Trophoblast cell (in vitro differentiated cells and primary cell): Measurements from ENCODE around the gene TET1.
A peak's percentile ranks its signal among the peaks of the same experiment; 100 is the strongest.
"Not testable (repeated sequence)": the region's sequence is repeated elsewhere in the genome, so short reads cannot be mapped to it uniquely, and the experiment has no call there.

ENCODE experiments used
- DNase-seq, 2 donors: peaks; one replicate each; pipeline ENCODE4 v3.0.0-alpha.2; 2016
- H2AFZ ChIP-seq: 2 replicates; pipeline ENCODE4 v1.6.1; 2013; ENCODE audit warnings: low read length, moderate library complexity, mild to moderate bottlenecking; ENCODE audit not compliant: insufficient read depth, poor library complexity
- H2AK5ac ChIP-seq: 2 replicates; pipeline ENCODE4 v1.6.1; 2013; ENCODE audit warnings: mild to moderate bottlenecking, low read length
- H2BK120ac ChIP-seq: 2 replicates; pipeline ENCODE4 v1.6.1; 2013; ENCODE audit warnings: low read length, mild to moderate bottlenecking, moderate library complexity; ENCODE audit not compliant: insufficient read depth, poor library complexity
- H2BK12ac ChIP-seq: 2 replicates; pipeline ENCODE4 v1.6.1; 2013; ENCODE audit warnings: mild to moderate bottlenecking, low read length, moderate library complexity
- H2BK5ac ChIP-seq: 2 replicates; pipeline ENCODE4 v1.6.1; 2013; ENCODE audit warnings: low read length, low read depth, moderate library complexity, mild to moderate bottlenecking; ENCODE audit not compliant: poor library complexity
- H3K14ac ChIP-seq: 2 replicates; pipeline ENCODE4 v1.6.1; 2013; ENCODE audit warnings: mild to moderate bottlenecking, low read length
- H3K18ac ChIP-seq: 2 replicates; pipeline ENCODE4 v1.6.1; 2013; ENCODE audit warnings: mild to moderate bottlenecking, low read length
- H3K23ac ChIP-seq: 2 replicates; pipeline ENCODE4 v1.6.1; 2013; ENCODE audit warnings: low read length
- H3K27ac ChIP-seq: 2 replicates; pipeline ENCODE4 v1.5.1; 2013; ENCODE audit warnings: low read depth, mild to moderate bottlenecking, inconsistent platforms, low read length, moderate library complexity
- H3K27me3 ChIP-seq: 2 replicates; pipeline ENCODE4 v1.6.1; 2013; ENCODE audit warnings: inconsistent platforms, mild to moderate bottlenecking, low read length, moderate library complexity; ENCODE audit not compliant: insufficient read depth
- H3K36me3 ChIP-seq, 2 experiments: 1 replicate in 1 of 2; 2 replicates in 1 of 2; pipeline ENCODE4 v1.6.1; 2013; ENCODE audit warnings: low read length in 2 of 2, mild to moderate bottlenecking in 2 of 2, moderate library complexity in 1 of 2; ENCODE audit not compliant: insufficient read depth in 2 of 2, control insufficient read depth in 1 of 2
- H3K4ac ChIP-seq: 2 replicates; pipeline ENCODE4 v1.6.1; 2013; ENCODE audit warnings: low read depth, mild to moderate bottlenecking, low read length, moderate library complexity
- H3K4me1 ChIP-seq, 2 experiments: 1 replicate in 1 of 2; 2 replicates in 1 of 2; pipeline ENCODE4 v1.6.1; 2013; ENCODE audit warnings: low read length in 2 of 2, mild to moderate bottlenecking in 2 of 2, moderate library complexity in 1 of 2; ENCODE audit not compliant: insufficient read depth in 2 of 2, control insufficient read depth in 1 of 2
- H3K4me2 ChIP-seq: 2 replicates; pipeline ENCODE4 v1.6.1; 2013; ENCODE audit warnings: inconsistent platforms, mild to moderate bottlenecking, low read length, moderate library complexity
- H3K4me3 ChIP-seq: 2 replicates; pipeline ENCODE4 v1.5.1; 2013; ENCODE audit warnings: mild to moderate bottlenecking, low read depth, low read length, inconsistent platforms
- H3K79me1 ChIP-seq: one replicate; pipeline ENCODE4 v1.6.1; 2013; ENCODE audit warnings: low read length
- H3K79me2 ChIP-seq: 2 replicates; pipeline ENCODE4 v1.6.1; 2013; ENCODE audit warnings: low read length, mild to moderate bottlenecking; ENCODE audit not compliant: control insufficient read depth, insufficient read depth, poor library complexity
- H3K9ac ChIP-seq: 2 replicates; pipeline ENCODE4 v1.6.1; 2013; ENCODE audit warnings: mild to moderate bottlenecking, low read length
- H3K9me3 ChIP-seq: 2 replicates; pipeline ENCODE4 v1.6.1; 2013; ENCODE audit warnings: low read depth, mild to moderate bottlenecking, control low read depth, inconsistent platforms, low read length; ENCODE audit not compliant: insufficient read depth
- H4K12ac ChIP-seq: 2 replicates; pipeline ENCODE4 v1.6.1; 2013; ENCODE audit warnings: low read depth, mild to moderate bottlenecking, low read length, moderate library complexity
- H4K8ac ChIP-seq: 2 replicates; pipeline ENCODE4 v1.6.1; 2013; ENCODE audit warnings: low read depth, mild to moderate bottlenecking, low read length, moderate library complexity
- H4K91ac ChIP-seq: one replicate; pipeline ENCODE4 v1.6.1; 2013; ENCODE audit warnings: low read depth, mild to moderate bottlenecking, low read length, moderate library complexity
- WGBS: extraction: QIAGEN DNeasy Blood & Tissue Kit; methylation state at CpG from one replicate; pipeline ENCODE4 v1.1.7; 2013; ENCODE audit warnings: missing lambda C conversion rate; ENCODE audit not compliant: insufficient read length, insufficient coverage; ENCODE audit errors: extremely low coverage; 5-methylcytosine and 5-hydroxymethylcytosine counted together

Gene TET1

DNA sequence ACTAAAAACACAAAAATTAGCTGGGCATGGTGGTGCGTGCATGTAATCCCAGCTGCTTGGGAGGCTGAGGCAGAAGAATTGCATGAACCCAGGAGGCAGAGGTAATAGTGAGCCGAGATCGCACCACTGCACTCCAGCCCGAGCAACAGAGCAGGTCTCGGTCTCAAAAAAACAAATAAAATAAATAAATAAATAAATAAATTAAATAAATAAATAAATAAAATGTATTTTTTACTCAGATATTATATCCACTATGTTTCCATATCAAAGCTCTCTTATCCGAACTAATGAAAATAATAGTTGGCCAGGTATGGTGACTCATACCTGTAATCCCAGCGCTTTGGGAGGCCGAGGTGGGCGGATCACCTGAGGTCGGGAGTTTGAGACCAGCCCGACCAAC, 41.5 kb upstream of the TET1 start:
- not testable (repeated sequence) for H4K91ac ChIP-seq, H3K27me3 ChIP-seq, H3K4me3 ChIP-seq, H3K9me3 ChIP-seq, H3K79me2 ChIP-seq, H3K18ac ChIP-seq, H3K14ac ChIP-seq, H4K12ac ChIP-seq, H2BK5ac ChIP-seq, H3K4me1 ChIP-seq, DNase-seq, H3K27ac ChIP-seq, H2AK5ac ChIP-seq, H2BK12ac ChIP-seq, H3K23ac ChIP-seq, H3K9ac ChIP-seq, H4K8ac ChIP-seq, H3K4ac ChIP-seq, H3K79me1 ChIP-seq, H2BK120ac ChIP-seq, H2AFZ ChIP-seq, H3K4me2 ChIP-seq
- no CpG with 5 or more reads among the region's 11 CpGs for WGBS
- H3K36me3 ChIP-seq: peaks cover 8 to 18% of the 10 kb centered on the region in 2 experiments

- not testable (repeated sequence) for H4K8ac ChIP-seq, H3K27ac ChIP-seq, H4K12ac ChIP-seq, H3K23ac ChIP-seq, H2BK5ac ChIP-seq, H2AK5ac ChIP-seq, DNase-seq, H3K79me2 ChIP-seq, H3K27me3 ChIP-seq, H2BK120ac ChIP-seq, H3K4me3 ChIP-seq, H3K79me1 ChIP-seq, H2AFZ ChIP-seq, H3K4me2 ChIP-seq, H2BK12ac ChIP-seq, H3K9me3 ChIP-seq, H3K18ac ChIP-seq, H3K9ac ChIP-seq, H4K91ac ChIP-seq, H3K14ac ChIP-seq, H3K4ac ChIP-seq, H3K4me1 ChIP-seq
- peaks cover 6 to 16% of the 10 kb centered on the region in 2 experiments for H3K36me3 ChIP-seq
- WGBS: no CpG with 5 or more reads among the region's 5 CpGs
Measured at GRCh38 chr10:68525490-68526038, 34.6 kb upstream of the TET1 start.

GRCh38 chr10:68526634-68527307, 33.4 kb upstream of the TET1 start:
- peak overlapping the region; percentile 96 for H2AFZ ChIP-seq
- peak overlapping the region; percentile 36 for H3K4ac ChIP-seq
- WGBS: no CpG with 5 or more reads among the region's 11 CpGs
- peaks cover 3% of the 10 kb centered on the region for H3K79me1 ChIP-seq
- H4K8ac ChIP-seq: peak overlapping the region; percentile 86
- H3K27me3 ChIP-seq: no peaks in the 10 kb centered on the region
- no peaks in the 10 kb centered on the region for H3K9me3 ChIP-seq
- peak overlapping the region; percentile 74 for H3K18ac ChIP-seq
- peak in 1 of 2 donors; percentile 28 for DNase-seq
- peaks cover 2% of the 10 kb centered on the region for H3K79me2 ChIP-seq
- H3K23ac ChIP-seq: no peak overlapping the region
- peak overlapping the region; percentile 92 for H3K4me3 ChIP-seq
- H4K12ac ChIP-seq: peak overlapping the region; percentile 67
- peak overlapping the region; percentile 82 for H3K14ac ChIP-seq
- H3K4me1 ChIP-seq: peaks cover 0 to 2% of the 10 kb centered on the region in 2 experiments
- peak overlapping the region; percentile 96 for H3K4me2 ChIP-seq
- peak overlapping the region; percentile 75 for H4K91ac ChIP-seq
- no peak overlapping the region for H2BK12ac ChIP-seq
- no peak overlapping the region for H2AK5ac ChIP-seq
- H2BK120ac ChIP-seq: peak overlapping the region; percentile 62
- peak overlapping the region; percentile 79 for H2BK5ac ChIP-seq
- H3K9ac ChIP-seq: peak overlapping the region; percentile 95
- peaks cover 6 to 9% of the 10 kb centered on the region in 2 experiments for H3K36me3 ChIP-seq
- peak overlapping the region; percentile 64 for H3K27ac ChIP-seq

- no peak overlapping the region for H4K91ac ChIP-seq
- H3K14ac ChIP-seq: no peak overlapping the region
- no peaks in the 10 kb centered on the region for H3K79me2 ChIP-seq
- no peak overlapping the region for H2AK5ac ChIP-seq
- no peak overlapping the region for H3K18ac ChIP-seq
- H3K79me1 ChIP-seq: no peaks in the 10 kb centered on the region
- H3K9ac ChIP-seq: no peak overlapping the region
- H3K36me3 ChIP-seq: no peaks in the 10 kb centered on the region
- H3K27me3 ChIP-seq: no peaks in the 10 kb centered on the region
- WGBS: no CpG with 5 or more reads among the region's 9 CpGs
- H2BK5ac ChIP-seq: no peak overlapping the region
- peak overlapping the region; percentile 4 for H3K4me3 ChIP-seq
- no peak overlapping the region for H3K4me2 ChIP-seq
- no peak overlapping the region for H4K12ac ChIP-seq
- no peak overlapping the region for H2BK12ac ChIP-seq
- no peak overlapping the region for H3K4ac ChIP-seq
- H2AFZ ChIP-seq: no peak overlapping the region
- no peaks in the 10 kb centered on the region for H3K9me3 ChIP-seq
- no peak overlapping the region for H3K23ac ChIP-seq
- H3K27ac ChIP-seq: no peak overlapping the region
- no peak for DNase-seq
- no peak overlapping the region for H2BK120ac ChIP-seq
- no peaks in the 10 kb centered on the region for H3K4me1 ChIP-seq
- H4K8ac ChIP-seq: no peak overlapping the region
Measured at GRCh38 chr10:68536973-68537372, 23.2 kb upstream of the TET1 start.
